ENCODE results near the gene STARD10.

DNA sequence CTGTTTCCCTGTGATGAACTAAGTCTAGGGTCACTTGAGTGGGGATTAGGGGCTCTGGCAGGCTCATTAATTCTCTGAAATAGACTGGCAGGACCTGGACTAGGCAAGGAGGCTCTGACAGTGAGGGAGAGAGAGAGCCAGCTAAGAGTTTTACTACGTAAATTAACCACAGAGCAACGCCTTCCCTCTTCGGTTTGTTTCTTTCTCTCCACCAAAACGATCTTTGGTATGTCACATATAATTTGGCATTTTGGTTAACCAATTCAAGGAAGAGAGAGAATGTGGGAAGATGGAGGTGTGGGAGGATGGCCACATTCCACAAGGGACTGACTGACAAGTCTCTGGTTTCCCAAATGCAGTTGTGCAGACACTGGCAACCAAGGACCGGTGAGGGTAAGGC, 48.3 kb upstream of the STARD10 start:
- TF ChIP-seq, protein P1, sequence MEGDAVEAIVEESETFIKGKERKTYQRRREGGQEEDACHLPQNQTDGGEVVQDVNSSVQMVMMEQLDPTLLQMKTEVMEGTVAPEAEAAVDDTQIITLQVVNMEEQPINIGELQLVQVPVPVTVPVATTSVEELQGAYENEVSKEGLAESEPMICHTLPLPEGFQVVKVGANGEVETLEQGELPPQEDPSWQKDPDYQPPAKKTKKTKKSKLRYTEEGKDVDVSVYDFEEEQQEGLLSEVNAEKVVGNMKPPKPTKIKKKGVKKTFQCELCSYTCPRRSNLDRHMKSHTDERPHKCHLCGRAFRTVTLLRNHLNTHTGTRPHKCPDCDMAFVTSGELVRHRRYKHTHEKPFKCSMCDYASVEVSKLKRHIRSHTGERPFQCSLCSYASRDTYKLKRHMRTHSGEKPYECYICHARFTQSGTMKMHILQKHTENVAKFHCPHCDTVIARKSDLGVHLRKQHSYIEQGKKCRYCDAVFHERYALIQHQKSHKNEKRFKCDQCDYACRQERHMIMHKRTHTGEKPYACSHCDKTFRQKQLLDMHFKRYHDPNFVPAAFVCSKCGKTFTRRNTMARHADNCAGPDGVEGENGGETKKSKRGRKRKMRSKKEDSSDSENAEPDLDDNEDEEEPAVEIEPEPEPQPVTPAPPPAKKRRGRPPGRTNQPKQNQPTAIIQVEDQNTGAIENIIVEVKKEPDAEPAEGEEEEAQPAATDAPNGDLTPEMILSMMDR (IDR thresholded peaks at IDR 0.05): no peak
- TF ChIP-seq POLR2A (IDR thresholded peaks at IDR 0.05): no peak

Measured in esophagus squamous epithelium (tissue), 4 donors.